GF-D8 (cell line): ENCODE results near the gene SUGCT.
"Not testable (repeated sequence)": the region's sequence is repeated elsewhere in the genome, so short reads cannot be mapped to it uniquely, and the experiment has no call there.

ENCODE experiments used
- DNase-seq: peaks from one replicate; lab custom pipeline; 2025; lab: John Stamatoyannopoulos, UW

Gene SUGCT

GRCh38 chr7:40572810-40573465, 438.1 kb downstream of the SUGCT start:
- no peak for DNase-seq

- no peak for DNase-seq
Observed at GRCh38 chr7:40579401-40579800, 444.6 kb downstream of the SUGCT start.

GRCh38 chr7:40580776-40581175, 446.0 kb downstream of the SUGCT start:
- DNase-seq = no peak

- no peak for DNase-seq
Observed at GRCh38 chr7:40582539-40582938, 447.7 kb downstream of the SUGCT start.

- DNase-seq = no peak
Observed at GRCh38 chr7:40583667-40584444, 449.1 kb downstream of the SUGCT start.

- DNase-seq = no peak
Observed at GRCh38 chr7:40584667-40585433, 450.0 kb downstream of the SUGCT start.

GRCh38 chr7:40586197-40586596, 451.4 kb downstream of the SUGCT start:
- peak; percentile 33 for DNase-seq

- DNase-seq = peak; percentile 4
Observed at GRCh38 chr7:40587419-40587818, 452.6 kb downstream of the SUGCT start.

GRCh38 chr7:40595129-40595528, 460.3 kb downstream of the SUGCT start:
- no peak for DNase-seq

- no peak for DNase-seq
Observed at GRCh38 chr7:40595832-40596231, 461.0 kb downstream of the SUGCT start.

GRCh38 chr7:40597517-40597916, 462.7 kb downstream of the SUGCT start:
- DNase-seq = no peak

- DNase-seq = peak; percentile 92
Observed at GRCh38 chr7:40598915-40599314, 464.1 kb downstream of the SUGCT start.

GRCh38 chr7:40599836-40600235, 465.0 kb downstream of the SUGCT start:
- DNase-seq = no peak

- DNase-seq = not testable (repeated sequence)
Observed at GRCh38 chr7:40602351-40602750, 467.5 kb downstream of the SUGCT start.

GRCh38 chr7:40604601-40605438, 470.0 kb downstream of the SUGCT start:
- no peak for DNase-seq

GRCh38 chr7:40608321-40609075, 473.7 kb downstream of the SUGCT start:
- no peak for DNase-seq

GRCh38 chr7:40610461-40610860, 475.7 kb downstream of the SUGCT start:
- DNase-seq = no peak

- DNase-seq = no peak
Observed at GRCh38 chr7:40611095-40611871, 476.5 kb downstream of the SUGCT start.

- DNase-seq = no peak
Observed at GRCh38 chr7:40612298-40612697, 477.5 kb downstream of the SUGCT start.

GRCh38 chr7:40619647-40620046, 484.8 kb downstream of the SUGCT start:
- no peak for DNase-seq
